Skeletal muscle tissue (tissue), 4 donors: Measurements from ENCODE around the gene PURA. TPM values are rescaled to one million over a fixed set of nuclear protein-coding genes. Genes with fewer than 3 reads are reported as not detected.
A peak's percentile ranks its signal among the peaks of the same experiment; 100 is the strongest.

ENCODE experiments used
- H3K27ac ChIP-seq: one replicate; pipeline ENCODE4 v1.7.0; 2013; ENCODE audit warnings: mild to moderate bottlenecking, low read depth, low read length, inconsistent platforms
- H3K27me3 ChIP-seq, 3 donors: one replicate each; pipeline ENCODE4 v1.7.0; 2013; ENCODE audit warnings: low read length in 3 of 3; ENCODE audit not compliant: control insufficient read depth in 3 of 3, insufficient read depth in 3 of 3
- H3K36me3 ChIP-seq, 3 donors: one replicate each; pipeline ENCODE4 v1.7.0; 2013; ENCODE audit warnings: low read length in 3 of 3; ENCODE audit not compliant: control insufficient read depth in 3 of 3, insufficient read depth in 3 of 3
- H3K4me1 ChIP-seq, 3 donors: one replicate each; pipeline ENCODE4 v1.7.0; 2013; ENCODE audit warnings: low read length in 3 of 3, mild to moderate bottlenecking in 3 of 3; ENCODE audit not compliant: control insufficient read depth in 3 of 3, insufficient read depth in 3 of 3
- H3K4me3 ChIP-seq, 3 donors: one replicate each; pipeline ENCODE4 v1.7.0; 2013; ENCODE audit warnings: low read length in 3 of 3
- H3K9ac ChIP-seq, 3 donors: one replicate each; pipeline ENCODE4 v1.7.0; 2013; ENCODE audit warnings: low read length in 3 of 3, mild to moderate bottlenecking in 3 of 3, moderate library complexity in 2 of 3, low read depth in 1 of 3
- H3K9me3 ChIP-seq, 3 donors: one replicate each; pipeline ENCODE4 v1.7.0; 2013; ENCODE audit warnings: low read length in 3 of 3; ENCODE audit not compliant: control insufficient read depth in 3 of 3
- total RNA-seq: library from RNA; depleted of rRNA; stranded (reverse); fragments of >200 nt; gene quantifications from one replicate; pipeline ENCODE4 v1.2.3, GENCODE V29; 2014
- donor health status: Osteomylitis.

PURA gene
- total RNA-seq, 1 donor from 2014 or later: 7.8 TPM

- Histone ChIP-seq H3K9ac (no peak overlapping the region), H3K27me3 (no peaks in the 10 kb centered on the region), H3K4me1 (peaks cover 10 to 31% (median 27%) of the 10 kb centered on the region in 3 donors), H3K9me3 (no peaks in the 10 kb centered on the region), H3K27ac (no peak overlapping the region), H3K36me3 (no peaks in the 10 kb centered on the region), H3K4me3 (no peak overlapping the region)
Measured at GRCh38 chr5:140131967-140132409, 18.1 kb downstream of the PURA start.

DNA sequence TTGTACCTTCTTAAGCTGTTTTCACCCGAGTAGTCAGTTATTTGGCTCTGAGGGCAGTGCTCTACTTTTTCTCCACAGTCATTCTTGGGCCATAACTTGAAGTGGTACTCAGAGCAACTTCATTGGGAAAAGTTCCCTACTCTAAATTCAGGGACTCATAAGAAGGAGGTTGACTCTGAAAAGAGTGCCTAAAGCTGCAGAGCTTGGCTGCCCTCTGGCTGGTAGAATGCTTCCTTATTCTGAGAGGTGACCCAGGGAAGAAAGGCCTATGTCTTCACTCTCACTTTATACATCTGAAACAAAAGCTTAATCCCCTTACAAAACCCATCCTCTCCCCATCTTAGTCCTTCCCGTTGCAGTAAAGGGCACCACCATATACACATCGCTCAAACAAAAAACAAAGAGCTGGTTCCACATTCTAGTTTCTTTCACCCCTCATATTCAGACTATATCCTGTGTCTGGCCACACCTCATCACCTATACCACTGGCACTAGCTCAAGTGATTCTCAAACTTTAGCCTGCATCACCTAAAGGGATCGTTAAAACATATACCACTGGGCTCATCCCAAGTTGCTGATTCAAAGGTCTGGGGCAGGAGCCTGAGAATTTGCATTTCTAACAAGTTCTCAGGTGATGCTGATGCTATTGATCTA is 19.7 kb downstream of the PURA start:
- Histone ChIP-seq H3K27ac (no peak overlapping the region), H3K4me3 (no peak overlapping the region), H3K4me1 (peaks cover 10 to 31% (median 24%) of the 10 kb centered on the region in 3 donors), H3K27me3 (no peaks in the 10 kb centered on the region), H3K9ac (no peak overlapping the region), H3K36me3 (no peaks in the 10 kb centered on the region), H3K9me3 (no peaks in the 10 kb centered on the region)

- H3K27ac ChIP-seq: no peak overlapping the region
- peaks cover 10 to 31% (median 24%) of the 10 kb centered on the region in 3 donors for H3K4me1 ChIP-seq
- H3K4me3 ChIP-seq: no peak overlapping the region
Measured at GRCh38 chr5:140134277-140134935, 20.5 kb downstream of the PURA start.

GRCh38 chr5:140135127-140135526 is 21.2 kb downstream of the PURA start:
- H3K9ac ChIP-seq: no peak overlapping the region
- no peaks in the 10 kb centered on the region for H3K27me3 ChIP-seq
- H3K4me1 ChIP-seq: peaks cover 10 to 31% (median 25%) of the 10 kb centered on the region in 3 donors
- H3K4me3 ChIP-seq: no peak overlapping the region
- no peaks in the 10 kb centered on the region for H3K9me3 ChIP-seq
- H3K27ac ChIP-seq: no peak overlapping the region
- H3K36me3 ChIP-seq: no peaks in the 10 kb centered on the region

More at GRCh38 chr5:140134277-140134935, 20.5 kb downstream of the PURA start:
- H3K9me3 ChIP-seq: no peaks in the 10 kb centered on the region
- H3K36me3 ChIP-seq: no peaks in the 10 kb centered on the region
- no peak overlapping the region for H3K9ac ChIP-seq
- H3K27me3 ChIP-seq: no peaks in the 10 kb centered on the region

- Histone ChIP-seq H3K9me3 (no peaks in the 10 kb centered on the region), H3K36me3 (no peaks in the 10 kb centered on the region), H3K4me3 (no peak overlapping the region), H3K4me1 (peaks cover 10 to 40% (median 29%) of the 10 kb centered on the region in 3 donors), H3K27me3 (no peaks in the 10 kb centered on the region), H3K27ac (no peak overlapping the region), H3K9ac (no peak overlapping the region)
Measured at GRCh38 chr5:140136624-140137023, 22.7 kb downstream of the PURA start.

DNA sequence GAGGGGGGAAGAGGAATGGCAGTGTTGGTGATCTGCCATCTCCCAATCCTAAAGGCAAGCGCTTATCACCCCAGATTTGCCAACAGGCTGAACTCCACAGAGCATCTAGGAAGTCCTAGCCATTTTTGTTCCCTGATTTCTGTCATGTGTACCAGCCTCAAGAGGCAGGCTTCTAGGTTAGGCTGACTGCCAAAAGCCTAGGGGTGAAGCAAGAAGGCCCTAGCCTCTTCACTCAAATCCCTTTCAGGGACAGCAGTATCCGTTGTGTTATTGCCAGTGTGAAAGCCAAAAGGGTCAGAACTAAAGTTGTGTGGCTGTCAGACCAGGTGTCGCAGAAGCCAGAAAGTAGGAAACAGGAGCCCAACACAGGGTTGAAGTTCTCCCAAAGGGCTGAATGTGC is 26.5 kb downstream of the PURA start:
- Histone ChIP-seq H3K4me1 (peaks cover 10 to 28% (median 14%) of the 10 kb centered on the region in 3 donors), H3K27me3 (no peaks in the 10 kb centered on the region), H3K9ac (no peak overlapping the region), H3K4me3 (no peak overlapping the region), H3K27ac (no peak overlapping the region), H3K9me3 (no peaks in the 10 kb centered on the region), H3K36me3 (no peaks in the 10 kb centered on the region)

DNA sequence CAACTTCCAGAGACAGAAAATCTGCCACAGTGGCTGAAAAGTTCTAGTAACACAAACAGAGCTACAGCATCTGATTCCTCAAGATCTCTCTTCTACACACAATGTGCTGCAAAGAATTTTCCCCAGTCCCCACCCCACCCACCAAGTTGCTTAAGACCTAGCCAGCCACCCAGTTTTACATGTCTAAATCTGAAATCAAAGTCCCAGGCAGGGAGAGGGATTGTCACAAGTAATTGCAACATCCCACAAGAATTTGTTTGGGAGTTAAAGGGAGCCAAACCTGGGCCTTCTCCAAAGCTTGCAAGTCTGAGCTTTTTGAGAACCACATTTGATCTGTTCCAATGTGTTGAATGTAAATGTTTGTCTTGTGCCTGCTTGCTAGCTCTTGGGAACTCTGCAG is 27.3 kb downstream of the PURA start:
- Histone ChIP-seq H3K4me1 (peaks cover 16 to 34% (median 21%) of the 10 kb centered on the region in 3 donors), H3K4me3 (no peak overlapping the region), H3K27ac (no peak overlapping the region), H3K9ac (no peak overlapping the region), H3K27me3 (no peaks in the 10 kb centered on the region), H3K36me3 (no peaks in the 10 kb centered on the region), H3K9me3 (no peaks in the 10 kb centered on the region)

DNA sequence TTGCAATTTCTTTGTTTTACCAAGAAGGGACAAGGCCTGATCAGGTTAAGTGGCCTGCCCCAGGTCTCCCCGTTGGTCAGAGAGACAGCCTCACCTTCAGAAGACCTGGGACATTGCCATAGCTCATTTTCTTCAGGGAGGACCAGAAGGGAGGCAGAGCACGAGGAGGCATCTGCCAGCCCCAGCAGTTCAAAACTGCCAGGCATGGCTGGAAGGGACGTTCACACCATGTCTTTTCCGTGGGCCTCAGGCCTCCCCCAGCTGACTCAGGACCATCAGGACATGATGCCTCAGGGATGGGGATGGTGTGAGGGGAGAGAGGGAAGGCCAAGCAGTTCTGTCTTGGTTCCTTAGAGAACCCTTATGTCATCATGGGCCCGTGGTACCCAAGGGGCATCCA is 28.3 kb downstream of the PURA start:
- Histone ChIP-seq H3K36me3 (no peaks in the 10 kb centered on the region), H3K9me3 (no peaks in the 10 kb centered on the region), H3K27ac (no peak overlapping the region), H3K4me1 (peaks cover 19 to 37% (median 23%) of the 10 kb centered on the region in 3 donors), H3K4me3 (no peak overlapping the region), H3K9ac (no peak overlapping the region), H3K27me3 (no peaks in the 10 kb centered on the region)

DNA sequence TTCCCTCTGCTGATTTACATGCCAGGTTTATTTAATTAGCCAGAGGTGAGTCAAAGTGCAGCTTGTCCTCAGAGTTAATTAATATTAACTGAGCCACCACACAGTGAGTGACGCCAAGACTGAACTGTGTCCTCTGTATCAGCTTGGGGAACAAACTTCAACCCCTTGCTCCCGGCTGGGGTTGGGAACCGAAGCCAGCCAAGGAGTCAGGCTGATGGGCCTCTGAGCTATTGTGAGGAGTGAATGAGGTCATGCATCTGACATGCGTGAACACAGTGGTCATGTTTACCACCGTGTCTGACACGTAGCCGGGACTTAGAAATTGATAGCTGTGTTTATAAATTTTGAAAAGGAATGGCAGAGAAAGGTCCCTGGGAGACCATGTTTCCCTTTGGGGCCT is 28.9 kb downstream of the PURA start:
- Histone ChIP-seq H3K4me3 (no peak overlapping the region), H3K9me3 (no peaks in the 10 kb centered on the region), H3K27me3 (no peaks in the 10 kb centered on the region), H3K27ac (no peak overlapping the region), H3K4me1 (peaks cover 19 to 37% (median 23%) of the 10 kb centered on the region in 3 donors), H3K36me3 (no peaks in the 10 kb centered on the region), H3K9ac (no peak overlapping the region)

- H3K4me1 ChIP-seq: peaks cover 19 to 37% (median 23%) of the 10 kb centered on the region in 3 donors
- no peak overlapping the region for H3K27ac ChIP-seq
- no peaks in the 10 kb centered on the region for H3K36me3 ChIP-seq
- H3K27me3 ChIP-seq: no peaks in the 10 kb centered on the region
- H3K9ac ChIP-seq: peak overlapping the region in 1 of 3 donors; percentile 36
- H3K4me3 ChIP-seq: no peak overlapping the region
- no peaks in the 10 kb centered on the region for H3K9me3 ChIP-seq
Measured at GRCh38 chr5:140143521-140144258, 29.8 kb downstream of the PURA start.
